Measurements from ENCODE around the gene KIF1A. TPM values are rescaled to one million over a fixed set of nuclear protein-coding genes. Genes with fewer than 3 reads are reported as not detected.

Gene KIF1A
- total RNA-seq, 2 donors from 2014 or later: 18.9 to 55.8 TPM

- no peaks in the 10 kb centered on the region for H3K4me1 ChIP-seq (replicated peaks)
- H3K36me3 ChIP-seq: no peaks in the 10 kb centered on the region
- no peak overlapping the region for H3K27ac ChIP-seq
- no peaks in the 10 kb centered on the region for H3K27me3 ChIP-seq (replicated peaks; ENCODE audit: insufficient read depth)
- no peak for DNase-seq (ENCODE audit: low spot score)
- 87% methylated on average over 6 of the region's 9 CpGs for WGBS
- TF ChIP-seq, protein P1, sequence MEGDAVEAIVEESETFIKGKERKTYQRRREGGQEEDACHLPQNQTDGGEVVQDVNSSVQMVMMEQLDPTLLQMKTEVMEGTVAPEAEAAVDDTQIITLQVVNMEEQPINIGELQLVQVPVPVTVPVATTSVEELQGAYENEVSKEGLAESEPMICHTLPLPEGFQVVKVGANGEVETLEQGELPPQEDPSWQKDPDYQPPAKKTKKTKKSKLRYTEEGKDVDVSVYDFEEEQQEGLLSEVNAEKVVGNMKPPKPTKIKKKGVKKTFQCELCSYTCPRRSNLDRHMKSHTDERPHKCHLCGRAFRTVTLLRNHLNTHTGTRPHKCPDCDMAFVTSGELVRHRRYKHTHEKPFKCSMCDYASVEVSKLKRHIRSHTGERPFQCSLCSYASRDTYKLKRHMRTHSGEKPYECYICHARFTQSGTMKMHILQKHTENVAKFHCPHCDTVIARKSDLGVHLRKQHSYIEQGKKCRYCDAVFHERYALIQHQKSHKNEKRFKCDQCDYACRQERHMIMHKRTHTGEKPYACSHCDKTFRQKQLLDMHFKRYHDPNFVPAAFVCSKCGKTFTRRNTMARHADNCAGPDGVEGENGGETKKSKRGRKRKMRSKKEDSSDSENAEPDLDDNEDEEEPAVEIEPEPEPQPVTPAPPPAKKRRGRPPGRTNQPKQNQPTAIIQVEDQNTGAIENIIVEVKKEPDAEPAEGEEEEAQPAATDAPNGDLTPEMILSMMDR (IDR thresholded peaks at IDR 0.05): no peak
- TF ChIP-seq POLR2AphosphoS5 (IDR thresholded peaks at IDR 0.05) (no peak), POLR2A (IDR thresholded peaks at IDR 0.05) (no peak)
- no peak overlapping the region for H3K4me3 ChIP-seq
- no peaks in the 10 kb centered on the region for H3K9me3 ChIP-seq
- intact Hi-C loops (cut with DNase I): no loop called here
Observed at GRCh38 chr2:240774856-240775255, 45.2 kb downstream of the KIF1A start.

GRCh38 chr2:240769096-240769495 lies 50.9 kb downstream of the KIF1A start:
- Histone ChIP-seq H3K27me3 (replicated peaks; ENCODE audit: insufficient read depth) (no peaks in the 10 kb centered on the region), H3K4me1 (replicated peaks) (no peaks in the 10 kb centered on the region), H3K36me3 (no peaks in the 10 kb centered on the region), H3K9me3 (no peaks in the 10 kb centered on the region), H3K4me3 (no peak overlapping the region), H3K27ac (no peak overlapping the region)
- WGBS: 80% methylated on average over 4 of the region's 7 CpGs
- TF ChIP-seq, protein P1 (IDR thresholded peaks at IDR 0.05): no peak
- TF ChIP-seq POLR2AphosphoS5 (IDR thresholded peaks at IDR 0.05) (no peak), POLR2A (IDR thresholded peaks at IDR 0.05) (no peak)
- no peak for DNase-seq (ENCODE audit: low spot score)
- intact Hi-C loops (cut with DNase I): no loop called here

DNA sequence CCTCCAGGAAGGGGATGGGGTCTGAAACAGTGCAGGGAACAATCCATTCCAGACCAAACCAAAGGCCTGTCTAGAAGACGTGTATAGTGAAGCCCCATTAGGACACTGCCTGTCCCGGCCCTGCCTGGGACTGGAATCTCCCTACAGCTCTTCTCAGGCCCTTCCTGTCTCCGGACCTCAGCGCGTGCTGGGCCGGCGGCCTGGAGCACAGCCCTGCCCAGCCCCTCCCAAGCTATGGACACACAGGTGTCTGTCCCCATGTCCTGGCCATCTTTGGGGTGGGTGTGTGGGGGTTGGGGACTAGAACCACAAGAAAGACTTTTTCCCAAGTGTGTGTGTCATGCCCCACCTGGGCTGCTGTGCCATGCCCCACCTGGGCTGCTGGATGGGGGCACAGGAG lies 51.8 kb downstream of the KIF1A start:
- DNase-seq (ENCODE audit: low spot score): no peak
- H3K4me3 ChIP-seq: no peak overlapping the region
- TF ChIP-seq, protein P1 (IDR thresholded peaks at IDR 0.05): no peak
- intact Hi-C loops (cut with DNase I): no loop called here
- H3K27me3 ChIP-seq (replicated peaks; ENCODE audit: insufficient read depth): no peaks in the 10 kb centered on the region
- WGBS: 100% methylated on average over 7 of the region's 7 CpGs
- H3K27ac ChIP-seq: no peak overlapping the region
- H3K36me3 ChIP-seq: no peaks in the 10 kb centered on the region
- no peaks in the 10 kb centered on the region for H3K9me3 ChIP-seq
- H3K4me1 ChIP-seq (replicated peaks): no peaks in the 10 kb centered on the region

DNA sequence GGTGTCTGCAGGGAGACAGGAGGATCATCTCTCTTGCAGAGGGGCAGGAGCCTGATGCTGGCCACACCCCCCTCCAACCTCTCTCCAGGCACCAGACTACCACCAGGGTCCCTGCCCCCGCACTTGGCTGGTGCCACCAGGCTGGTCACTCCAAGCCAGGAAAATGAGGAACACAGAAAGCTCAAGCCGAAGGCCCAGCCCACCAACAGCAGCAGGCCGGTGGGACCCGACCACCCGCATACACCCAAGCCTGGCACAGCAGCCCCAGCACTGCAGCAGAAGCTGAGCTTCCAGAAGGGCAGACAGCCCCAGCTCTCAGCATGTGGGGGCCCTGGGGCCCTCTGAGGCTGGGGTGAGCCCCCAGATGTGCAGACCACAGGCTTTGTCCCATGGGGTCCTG lies 52.7 kb downstream of the KIF1A start:
- no peaks in the 10 kb centered on the region for H3K4me1 ChIP-seq (replicated peaks)
- DNase-seq (ENCODE audit: low spot score): no peak
- intact Hi-C loops (cut with DNase I): no loop called here
- WGBS: 98% methylated on average over 5 of the region's 5 CpGs
- H3K9me3 ChIP-seq: no peaks in the 10 kb centered on the region
- no peak for TF ChIP-seq POLR2AphosphoS5 (IDR thresholded peaks at IDR 0.05)
- TF ChIP-seq, protein P1 (IDR thresholded peaks at IDR 0.05): no peak
- TF ChIP-seq POLR2A (IDR thresholded peaks at IDR 0.05): no peak
- no peaks in the 10 kb centered on the region for H3K36me3 ChIP-seq
- H3K27me3 ChIP-seq (replicated peaks; ENCODE audit: insufficient read depth): no peaks in the 10 kb centered on the region
- H3K4me3 ChIP-seq: no peak overlapping the region
- no peak overlapping the region for H3K27ac ChIP-seq

- Histone ChIP-seq H3K9me3 (no peaks in the 10 kb centered on the region), H3K27me3 (replicated peaks; ENCODE audit: insufficient read depth) (no peaks in the 10 kb centered on the region), H3K36me3 (no peaks in the 10 kb centered on the region), H3K27ac (no peak overlapping the region), H3K4me3 (no peak overlapping the region), H3K4me1 (replicated peaks) (no peaks in the 10 kb centered on the region)
- TF ChIP-seq POLR2A (IDR thresholded peaks at IDR 0.05) (no peak), POLR2AphosphoS5 (IDR thresholded peaks at IDR 0.05) (no peak)
- TF ChIP-seq, protein P1 (IDR thresholded peaks at IDR 0.05): no peak
- intact Hi-C loops (cut with DNase I): no loop called here
- WGBS: 96% methylated on average over 7 of the region's 7 CpGs
- DNase-seq (ENCODE audit: low spot score): no peak
Observed at GRCh38 chr2:240766072-240766471, 53.9 kb downstream of the KIF1A start.
